NT2/D1 (cell line): ENCODE measurements around the gene ADK.

Source experiments
- SUZ12 ChIP-seq: IDR thresholded peaks from 2 replicates; pipeline ENCODE4 v1.6.1; 2011; ENCODE audit not compliant: insufficient read length, insufficient read depth; ENCODE audit errors: extremely low read depth
- YY1 ChIP-seq: IDR thresholded peaks from 2 replicates; pipeline ENCODE4 v1.6.1; 2011; ENCODE audit not compliant: insufficient read length, insufficient read depth
- ZNF274 ChIP-seq: IDR thresholded peaks from 2 replicates; pipeline ENCODE4 v1.6.1; 2011; ENCODE audit warnings: mild to moderate bottlenecking, low read depth, low read length

- TF ChIP-seq SUZ12 (no peak), YY1 (no peak), ZNF274 (no peak)
Observed at GRCh38 chr10:74706966-74707365, 555.9 kb downstream of the ADK start.
